Kidney (tissue), 14 donors: Measurements from ENCODE around the gene MEIOB. TPM values are rescaled to one million over a fixed set of nuclear protein-coding genes. Genes with fewer than 3 reads are reported as not detected.

Source experiments
- DNase-seq, 5 donors: peaks; one replicate each; pipeline ENCODE4 v3.0.0-alpha.2; 2013 to 2020
- FAIRE-seq: peaks from 2 replicates; lab custom pipeline; 2012; peaks lifted over from hg19 to GRCh38; lab: Jason Lieb, UNC
- H3K27ac ChIP-seq, 2 donors: one replicate each; pipeline ENCODE4 v1.7.0; 2013; ENCODE audit warnings: low read depth in 2 of 2, low read length in 2 of 2, inconsistent platforms in 1 of 2
- H3K27me3 ChIP-seq: one replicate; pipeline ENCODE4 v1.7.1; 2013; ENCODE audit warnings: low read length, inconsistent platforms; ENCODE audit not compliant: control insufficient read depth, insufficient read depth
- H3K36me3 ChIP-seq, 3 donors: one replicate each; pipeline versions ENCODE4 v1.7.0 to v1.7.1; 2013; ENCODE audit warnings: low read length in 3 of 3, control low read depth in 1 of 3, inconsistent platforms in 1 of 3; ENCODE audit not compliant: insufficient read depth in 3 of 3, control insufficient read depth in 2 of 3
- H3K4me1 ChIP-seq, 3 donors: one replicate each; pipeline versions ENCODE4 v1.7.0 to v1.7.1; 2013; ENCODE audit warnings: low read length in 3 of 3, inconsistent platforms in 1 of 3, low read depth in 1 of 3; ENCODE audit not compliant: control insufficient read depth in 2 of 3, insufficient read depth in 2 of 3
- H3K4me3 ChIP-seq, 3 donors: one replicate each; pipeline versions ENCODE4 v1.7.0 to v1.8.1; 2013; ENCODE audit warnings: low read length in 3 of 3, control low read depth in 1 of 3, inconsistent platforms in 1 of 3
- H3K9ac ChIP-seq, 3 donors: one replicate each; pipeline versions ENCODE4 v1.7.0 to v1.7.1; 2013; ENCODE audit warnings: low read length in 3 of 3, control low read depth in 1 of 3, inconsistent platforms in 1 of 3
- H3K9me3 ChIP-seq, 3 donors: one replicate each; pipeline versions ENCODE4 v1.7.0 to v1.7.1; 2013; ENCODE audit warnings: low read length in 3 of 3, control low read depth in 1 of 3, inconsistent platforms in 1 of 3; ENCODE audit not compliant: control insufficient read depth in 2 of 3, insufficient read depth in 1 of 3
- CTCF ChIP-seq: IDR thresholded peaks from 3 replicates; pipeline ENCODE4 v1.5.1; 2012; ENCODE audit warnings: mild to moderate bottlenecking, moderate library complexity, borderline replicate concordance; ENCODE audit not compliant: insufficient read depth; ENCODE audit errors: extremely low read depth
- intact Hi-C: fragments of 100-400 bp; cut with DNase I; formaldehyde crosslinking; loops from one replicate; pipeline ENCODE4 v1.11.1; 2022
- polyA plus RNA-seq: library from polyadenylated mRNA; stranded (reverse); fragments of 350-450 nt; fragmentation: Illumina TruSeq; extraction: RNeasy Lipid Tissue Mini Kit (QIAGEN cat#74804); gene quantifications from one replicate; pipeline ENCODE4 v1.2.3, GENCODE V29; 2014; ENCODE audit warnings: low read depth, low replicate concordance; ENCODE audit not compliant: insufficient read depth
- total RNA-seq: library from RNA; stranded (reverse); fragmentation: NEBNext Ultra II Directional; extraction: Animal tissue kit (Norgen Biotek cat#: 25700); gene quantifications from one replicate; pipeline ENCODE4 v1.2.1, GENCODE V29; 2021
- donor health status: control.
- donor health status: control.
- donor health status: control.
- donor health status: control.
- donor health status: control.
- donor health status: DM: yes; HTN: yes; CAD: no.
- donor health status: Normal renal cell carcinoma (clear cell type).

The MEIOB gene
- total and polyA plus RNA-seq, 2 donors from 2014 or later = 0.16 to 1.4 TPM

GRCh38 chr16:1818873-1819525, 53.0 kb downstream of the MEIOB start:
- FAIRE-seq = no peak
- intact Hi-C loops = no loop called here
- H3K36me3 ChIP-seq = peaks cover 0 to 45% (median 11%) of the 10 kb centered on the region in 3 donors

GRCh38 chr16:1818204-1818872, 53.6 kb downstream of the MEIOB start:
- Histone ChIP-seq H3K27me3 (no peaks in the 10 kb centered on the region), H3K9me3 (no peaks in the 10 kb centered on the region), H3K27ac (no peak overlapping the region), H3K9ac (no peak overlapping the region), H3K36me3 (peaks cover 0 to 45% (median 14%) of the 10 kb centered on the region in 3 donors), H3K4me1 (peaks cover 0 to 4% (median 0%) of the 10 kb centered on the region in 3 donors), H3K4me3 (no peak overlapping the region)
- peak in 1 of 5 donors; percentile 66 for DNase-seq
- no peak for TF ChIP-seq CTCF
- FAIRE-seq = no peak
- intact Hi-C loops = no loop called here

More at GRCh38 chr16:1818873-1819525, 53.0 kb downstream of the MEIOB start:
- Histone ChIP-seq H3K9me3 (no peaks in the 10 kb centered on the region), H3K4me3 (no peak overlapping the region), H3K9ac (no peak overlapping the region), H3K27ac (no peak overlapping the region), H3K27me3 (no peaks in the 10 kb centered on the region), H3K4me1 (peaks cover 0 to 4% (median 0%) of the 10 kb centered on the region in 3 donors)
- TF ChIP-seq CTCF = no peak
- no peak for DNase-seq

- peaks cover 0 to 4% (median 0%) of the 10 kb centered on the region in 3 donors for H3K4me1 ChIP-seq
- H3K9ac ChIP-seq = no peak overlapping the region
- DNase-seq (no peak), FAIRE-seq (no peak)
- H3K4me3 ChIP-seq = no peak overlapping the region
- no peaks in the 10 kb centered on the region for H3K9me3 ChIP-seq
- no peaks in the 10 kb centered on the region for H3K27me3 ChIP-seq
- peaks cover 0 to 42% (median 14%) of the 10 kb centered on the region in 3 donors for H3K36me3 ChIP-seq
- no peak overlapping the region for H3K27ac ChIP-seq
- intact Hi-C loops = no loop called here
- no peak for TF ChIP-seq CTCF
These were observed 54.2 kb downstream of the MEIOB start for GRCh38 chr16:1817716-1818115.
